Motor neuron (in vitro differentiated cells): ENCODE measurements around the gene FMNL2. TPM values are rescaled to one million over a fixed set of nuclear protein-coding genes. Genes with fewer than 3 reads are reported as not detected.

Source experiments
- ATAC-seq, 8 experiments: fragments of 200-7000 bp; cut with Tn5 transposase; replicated peaks in 6 of 8; 2 replicates each; pipeline ENCODE4 v1.8.0; 2021; ENCODE audit warnings: mild to moderate bottlenecking in 8 of 8, moderate library complexity in 8 of 8
- H3K27ac ChIP-seq, 2 donors: fragments of 250-450 bp; sonication (Bioruptor Pico); 2 replicates each; pipeline ENCODE4 v1.9.0; 2021; ENCODE audit warnings: antibody characterized with exemption in 2 of 2, mild to moderate bottlenecking in 2 of 2, moderate library complexity in 1 of 2
- H3K4me1 ChIP-seq, 2 donors: fragments of 250-450 bp; sonication (Bioruptor Pico); replicated peaks in 1 of 2; 2 replicates each; pipeline ENCODE4 v1.6.1; 2021; ENCODE audit warnings: antibody characterized with exemption in 2 of 2, mild to moderate bottlenecking in 2 of 2, moderate library complexity in 1 of 2
- H3K4me3 ChIP-seq, 5 donors: fragments of 250-450 bp; sonication (Bioruptor Pico); 2 replicates each; pipeline ENCODE4 v1.9.0; 2021; ENCODE audit warnings: antibody characterized with exemption in 5 of 5, mild to moderate bottlenecking in 5 of 5, moderate library complexity in 4 of 5
- WGBS, 10 experiments: fragments of 450-650 bp; shearing (Covaris generic); methylation state at CpG; one replicate each; pipeline ENCODE4 v1.0.0; 2022; 5-methylcytosine and 5-hydroxymethylcytosine counted together
- in situ Hi-C, 9 experiments: fragments of 400-800 bp; cut with MboI; loops; one replicate each; pipeline ENCODE4 v1.15.0; 2021; ENCODE audit warnings: low sequenced_read_pairs in 9 of 9, low pct_unique_long_range_greater_than_20kb in 2 of 9; ENCODE audit not compliant: unreplicated experiment in 9 of 9
- total RNA-seq, 8 experiments: library from RNA; unstranded; fragments of 300-600 nt; gene quantifications; 2 replicates each; pipeline versions ENCODE4 v1.2.3 to v1.2.4, GENCODE V29; 2022

The FMNL2 gene
- total RNA-seq, 8 experiments from 2014 or later, result 28.9 to 179 (median 64.2) TPM

GRCh38 chr2:152480821-152481399 lies 145.9 kb downstream of the FMNL2 start:
- ATAC-seq, result peak in 1 of 8 experiments; percentile 76
- 80 to 100% (median 93%) methylated on average over 1 to 4 of the region's 4 CpGs for WGBS, 10 experiments
- in situ Hi-C loops, result no loop called here
- no peak overlapping the region for H3K27ac ChIP-seq
- no peak overlapping the region for H3K4me3 ChIP-seq
- H3K4me1 ChIP-seq, result peaks cover 4% of the 10 kb centered on the region in 2 donors

- H3K4me3 ChIP-seq, result no peak overlapping the region
- in situ Hi-C loops, result no loop called here
- H3K27ac ChIP-seq, result no peak overlapping the region
- 83 to 100% (median 91%) methylated on average over 1 to 5 of the region's 5 CpGs for WGBS, 10 experiments
- H3K4me1 ChIP-seq, result peaks cover 13% of the 10 kb centered on the region in 2 donors
- no peak for ATAC-seq
These were observed 147.1 kb downstream of the FMNL2 start for GRCh38 chr2:152481881-152482583.

DNA sequence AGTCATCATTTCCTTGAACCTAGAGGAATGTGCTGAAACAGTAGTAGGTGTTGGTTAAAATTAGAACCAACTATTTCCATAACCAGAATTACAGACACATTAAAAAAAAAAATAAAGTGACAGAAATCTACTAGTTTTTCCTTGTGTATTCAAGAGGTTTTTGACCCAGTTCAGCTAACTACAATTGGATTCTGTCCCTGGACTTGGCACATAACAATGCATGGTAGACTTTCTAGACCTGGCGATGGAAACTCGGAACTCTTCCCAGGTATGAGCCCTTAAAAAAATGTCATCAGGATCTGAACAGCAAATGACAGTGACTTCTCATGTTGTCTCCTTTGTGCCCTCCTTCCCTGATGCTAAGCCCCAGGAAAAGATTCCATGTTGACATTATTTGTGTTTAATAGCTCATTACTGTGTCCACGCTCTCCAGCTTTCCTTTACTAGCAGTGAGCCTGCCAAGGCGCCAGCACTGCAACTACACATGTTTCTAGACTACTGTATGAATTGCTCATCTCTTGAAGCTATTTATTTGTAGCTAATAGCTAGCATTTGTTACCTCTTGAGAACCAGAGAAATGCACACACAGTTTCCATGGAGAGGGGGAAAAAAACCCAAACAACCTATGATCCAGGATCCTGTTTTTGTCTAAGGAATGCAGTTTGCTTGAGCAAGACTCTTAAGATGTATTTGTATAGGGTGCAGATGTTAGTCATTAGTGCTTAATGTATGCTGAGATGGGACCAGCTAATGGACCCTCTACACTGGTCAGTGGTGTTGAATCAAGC lies 148.5 kb downstream of the FMNL2 start:
- Histone ChIP-seq H3K4me1 (peaks cover 18 to 19% of the 10 kb centered on the region in 2 donors), H3K27ac (no peak overlapping the region), H3K4me3 (no peak overlapping the region)
- in situ Hi-C loops, result no loop called here
- ATAC-seq, result peak in 5 of 8 experiments; percentile 24 to 79 (median 65)
- 40 to 100% (median 82%) methylated on average over 1 to 4 of the region's 4 CpGs; no CpG with 5 or more reads in 3 of the 10 experiments for WGBS, 10 experiments

- ATAC-seq, result peak in 5 of 8 experiments; percentile 67 to 74 (median 69)
- Histone ChIP-seq H3K27ac (peak overlapping the region in 1 of 2 donors; percentile 40), H3K4me1 (peaks cover 29 to 32% of the 10 kb centered on the region in 2 donors), H3K4me3 (no peak overlapping the region)
- in situ Hi-C loops, result no loop called here
- WGBS, 10 experiments, result 26 to 93% (median 64%) methylated on average over 1 to 8 of the region's 8 CpGs
These were observed 151.2 kb downstream of the FMNL2 start for GRCh38 chr2:152485954-152486736.

DNA sequence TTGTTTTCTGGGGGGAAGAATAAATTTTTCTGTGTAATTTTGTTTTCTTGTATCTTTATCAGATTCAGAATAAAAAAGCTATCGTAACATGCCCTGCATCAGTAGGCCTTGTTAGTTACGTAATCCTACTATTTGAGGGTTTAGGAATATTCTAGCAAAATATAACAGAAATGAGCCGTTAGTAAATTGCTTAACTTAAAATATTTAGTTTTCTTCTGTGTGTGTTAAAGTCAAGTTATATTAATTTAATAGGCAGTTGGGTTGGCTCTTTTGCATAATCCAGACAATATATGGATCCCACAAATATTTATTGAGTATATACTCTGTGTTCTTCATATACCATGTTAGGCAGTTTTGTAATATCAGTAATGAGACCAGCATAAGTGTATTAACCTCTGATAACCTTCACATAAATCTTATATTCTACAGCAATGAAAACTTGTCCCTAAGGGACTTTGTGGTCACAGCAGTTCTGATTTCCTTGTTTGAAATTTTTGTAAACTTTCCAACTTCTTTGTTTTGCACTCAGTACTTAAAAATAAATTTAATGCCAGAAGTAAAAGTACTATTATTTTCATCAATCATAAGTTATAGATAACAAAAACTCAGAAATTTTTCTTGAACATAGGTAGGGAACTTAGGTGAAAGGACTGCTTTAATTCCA lies 151.9 kb downstream of the FMNL2 start:
- ATAC-seq, result no peak
- Histone ChIP-seq H3K4me1 (peaks cover 34 to 37% of the 10 kb centered on the region in 2 donors), H3K4me3 (no peak overlapping the region), H3K27ac (peak overlapping the region in 1 of 2 donors; percentile 40)
- 95 to 100% (median 100%) methylated on average over 1 to 3 of the region's 3 CpGs; no CpG with 5 or more reads in 1 of the 10 experiments for WGBS, 10 experiments
- in situ Hi-C loops, result no loop called here

DNA sequence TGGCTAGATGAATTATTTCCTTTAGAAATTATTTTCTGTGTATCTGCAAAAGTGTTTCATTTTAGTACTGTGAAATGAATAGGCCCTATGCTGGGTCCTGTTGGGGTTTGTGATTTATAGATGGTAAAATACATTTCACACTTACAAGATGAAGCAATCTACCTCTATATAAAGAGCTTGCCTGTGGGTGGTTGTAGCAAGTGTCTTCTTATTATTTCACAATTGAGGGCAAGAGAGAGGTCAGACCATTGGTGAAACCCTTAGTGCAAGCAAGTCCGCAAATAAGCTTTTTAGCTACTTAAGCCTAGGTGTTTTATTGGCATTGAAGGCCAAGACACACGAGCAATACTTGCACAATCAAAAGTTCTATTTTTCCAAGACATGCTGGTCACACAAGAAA lies 153.1 kb downstream of the FMNL2 start:
- Histone ChIP-seq H3K4me3 (no peak overlapping the region), H3K27ac (no peak overlapping the region), H3K4me1 (peaks cover 37 to 43% of the 10 kb centered on the region in 2 donors)
- in situ Hi-C loops, result no loop called here
- no peak for ATAC-seq
- WGBS, 10 experiments, result 33 to 100% (median 91%) methylated on average over 1 to 2 of the region's 2 CpGs

DNA sequence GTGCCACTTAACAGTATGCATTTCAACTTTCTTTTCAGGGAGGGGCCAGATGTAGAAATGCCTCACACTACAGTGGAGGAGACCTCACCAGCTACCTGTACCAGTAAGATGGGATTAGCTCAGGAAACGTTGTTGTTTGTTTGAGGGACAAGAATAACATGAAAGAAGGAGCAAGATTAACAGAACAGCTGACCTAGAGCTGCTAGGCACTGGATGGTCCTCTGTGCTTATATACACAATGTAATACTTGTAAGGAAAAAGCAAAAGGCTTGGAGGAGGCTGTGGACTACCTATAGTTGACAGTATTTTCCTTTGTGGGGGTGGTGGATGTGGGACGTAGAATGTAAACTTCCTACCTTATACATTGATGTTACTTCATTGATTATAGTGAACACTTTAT lies 154.4 kb downstream of the FMNL2 start:
- ATAC-seq, result peak in 1 of 8 experiments; percentile 8
- Histone ChIP-seq H3K4me1 (peaks cover 44 to 53% of the 10 kb centered on the region in 2 donors), H3K27ac (no peak overlapping the region), H3K4me3 (no peak overlapping the region)
- 0 to 100% (median 83%) methylated on average over 1 to 2 of the region's 2 CpGs; no CpG with 5 or more reads in 3 of the 10 experiments for WGBS, 10 experiments
- in situ Hi-C loops, result no loop called here

DNA sequence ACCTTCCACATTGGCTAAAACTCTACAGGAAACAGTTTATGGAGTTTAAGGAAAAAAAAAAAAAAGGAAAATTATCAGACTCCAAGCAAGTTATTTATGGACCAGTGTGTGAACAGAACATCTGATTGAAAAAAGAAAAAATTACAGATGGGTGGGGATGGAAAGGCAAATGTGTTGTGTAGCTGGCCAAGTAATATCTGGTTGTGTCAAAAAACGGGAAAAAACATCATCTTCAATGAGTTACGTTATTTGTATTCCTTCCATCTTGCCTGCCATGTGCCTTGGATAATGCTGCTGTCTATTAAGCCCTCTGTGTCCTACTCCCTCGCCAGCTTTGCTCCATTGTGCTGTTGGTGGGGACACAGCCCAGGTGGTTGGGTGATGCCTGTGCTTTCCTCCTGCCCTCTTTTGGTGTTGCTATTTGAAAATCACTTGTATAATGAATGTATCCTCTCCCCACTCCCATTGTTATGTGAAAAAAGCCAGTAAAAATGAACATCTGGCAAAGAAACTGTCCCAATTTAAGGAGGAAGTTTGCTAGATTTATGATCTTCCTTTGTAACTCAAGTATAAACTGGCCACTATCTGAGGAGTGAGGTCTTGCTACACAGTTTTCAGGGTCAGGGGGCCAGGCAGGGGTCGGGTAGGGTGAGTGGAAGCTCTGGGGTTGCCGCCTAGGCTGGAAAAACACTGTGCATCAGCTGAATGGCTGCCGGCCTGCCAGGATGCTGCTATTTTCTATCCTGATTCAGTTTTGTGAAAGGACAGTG lies 155.9 kb downstream of the FMNL2 start:
- WGBS, 10 experiments, result 0 to 65% (median 17%) methylated on average over 2 to 5 of the region's 6 CpGs; no CpG with 5 or more reads in 1 of the 10 experiments
- Histone ChIP-seq H3K4me1 (peaks cover 40 to 51% of the 10 kb centered on the region in 2 donors), H3K4me3 (no peak overlapping the region), H3K27ac (no peak overlapping the region)
- ATAC-seq, result peak in 7 of 8 experiments; percentile 17 to 81 (median 68)
- in situ Hi-C loops, result no loop called here

- WGBS, 10 experiments, result 35 to 100% (median 74%) methylated on average over 1 to 5 of the region's 5 CpGs
- in situ Hi-C loops, result no loop called here
- H3K4me1 ChIP-seq, result peaks cover 31 to 41% of the 10 kb centered on the region in 2 donors
- H3K4me3 ChIP-seq, result no peak overlapping the region
- no peak overlapping the region for H3K27ac ChIP-seq
- no peak for ATAC-seq
These were observed 157.2 kb downstream of the FMNL2 start for GRCh38 chr2:152492131-152492530.

DNA sequence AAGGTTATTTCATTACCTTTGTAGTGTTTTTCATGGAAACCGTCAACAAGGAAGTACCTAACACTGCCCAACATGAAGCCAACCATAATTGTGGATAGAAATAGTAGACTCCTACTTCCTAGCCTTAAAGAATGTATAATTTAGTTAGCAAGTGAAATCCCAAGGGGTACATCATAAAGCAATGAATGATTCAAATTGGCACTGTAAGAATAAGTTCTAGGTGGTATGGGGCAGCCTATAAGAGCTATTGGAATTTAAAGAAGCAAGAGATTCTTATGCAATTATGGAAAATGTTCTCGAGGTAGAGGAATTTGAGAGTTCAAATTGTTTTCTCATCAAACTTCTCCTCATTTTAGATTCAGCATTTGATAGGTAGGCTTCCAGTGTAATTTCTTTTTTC lies 157.9 kb downstream of the FMNL2 start:
- peaks cover 28 to 41% of the 10 kb centered on the region in 2 donors for H3K4me1 ChIP-seq
- no peak overlapping the region for H3K4me3 ChIP-seq
- ATAC-seq, result no peak
- in situ Hi-C loops, result no loop called here
- WGBS, 10 experiments, result 20 to 100% (median 67%) methylated on average over 1 to 2 of the region's 2 CpGs
- no peak overlapping the region for H3K27ac ChIP-seq

- Histone ChIP-seq H3K4me3 (no peak overlapping the region), H3K27ac (no peak overlapping the region), H3K4me1 (peaks cover 26 to 36% of the 10 kb centered on the region in 2 donors)
- WGBS, 10 experiments, result 56 to 100% (median 92%) methylated on average over 1 to 2 of the region's 2 CpGs; no CpG with 5 or more reads in 1 of the 10 experiments
- no peak for ATAC-seq
- in situ Hi-C loops, result no loop called here
These were observed 158.4 kb downstream of the FMNL2 start for GRCh38 chr2:152493417-152493816.
